Endothelial cell of umbilical vein (primary cell): ENCODE results near the gene PRRX1. TPM values are rescaled to one million over a fixed set of nuclear protein-coding genes. Genes with fewer than 3 reads are reported as not detected.

Experiments used
- BruUV-seq: library from RNA; stranded (reverse); fragments of 400-500 nt; replicated peaks from 2 replicates; lab custom pipeline; 2021; lab: Mats Ljungman, UMichigan
- CTCF ChIA-PET: fragments of 300-600, 350-600 bp; sonication (Branson Sonifier 250); formaldehyde crosslinking; loops from one replicate; lab custom pipeline; 2021; ENCODE audit warnings: antibody characterized with exemption, inconsistent platforms; lab: Charles Lee
- POLR2A ChIA-PET: fragments of 300-600, 350-600 bp; sonication (Branson Sonifier 250); formaldehyde crosslinking; loops from one replicate; lab custom pipeline; 2021; ENCODE audit warnings: antibody characterized with exemption, inconsistent platforms; lab: Charles Lee
- DNase-seq: peaks from one replicate; pipeline ENCODE4 v3.0.0-alpha.2; 2011; ENCODE audit warnings: low read depth, low spot score
- FAIRE-seq: peaks from 2 replicates; lab custom pipeline; 2011; peaks lifted over from hg19 to GRCh38; lab: Jason Lieb, UNC
- H2AFZ ChIP-seq: 2 replicates; pipeline ENCODE4 v1.6.0; 2012; ENCODE audit warnings: low read depth, low read length, control low read depth, inconsistent platforms
- H3K27ac ChIP-seq: 2 replicates; pipeline ENCODE4 v1.5.1; 2011; ENCODE audit warnings: low read depth, mild to moderate bottlenecking, control low read depth, low read length, moderate library complexity; ENCODE audit not compliant: insufficient read depth
- H3K27me3 ChIP-seq, 2 experiments: 2 replicates each; pipeline versions ENCODE4 v1.6.0 to v1.6.1; 2011; ENCODE audit warnings: low read length in 2 of 2, mixed read lengths in 1 of 2; ENCODE audit not compliant: control insufficient read depth in 2 of 2, insufficient read depth in 2 of 2
- H3K36me3 ChIP-seq, 2 experiments: 2 replicates in 1 of 2; 3 replicates in 1 of 2; pipeline ENCODE4 v1.5.1; 2011; ENCODE audit warnings: low read length in 2 of 2, mild to moderate bottlenecking in 1 of 2, moderate library complexity in 1 of 2; ENCODE audit not compliant: control insufficient read depth in 2 of 2, insufficient read depth in 2 of 2; ENCODE audit errors: extremely low read depth in 1 of 2
- H3K4me1 ChIP-seq: 3 replicates; pipeline ENCODE4 v1.5.1; 2011; ENCODE audit warnings: mild to moderate bottlenecking, low read length; ENCODE audit not compliant: control insufficient read depth, insufficient read depth; ENCODE audit errors: extremely low read depth
- H3K4me2 ChIP-seq: 2 replicates; pipeline ENCODE4 v1.6.1; 2011; ENCODE audit warnings: low read length, control low read depth, mixed read lengths; ENCODE audit not compliant: insufficient read depth
- H3K4me3 ChIP-seq, 3 experiments: fragments of 200-600 bp in 1 of 3; sonication (generic), shearing (Covaris generic) in 1 of 3; replicated peaks in 1 of 3; 2 replicates each; pipeline ENCODE4 v1.5.1; 2011 to 2016; ENCODE audit warnings: control low read depth in 3 of 3, low read length in 3 of 3, mild to moderate bottlenecking in 2 of 3, inconsistent platforms in 1 of 3, low read depth in 1 of 3, moderate library complexity in 1 of 3; ENCODE audit not compliant: insufficient read depth in 1 of 3
- H3K79me2 ChIP-seq: 2 replicates; pipeline ENCODE4 v1.6.0; 2012; ENCODE audit warnings: low read length, inconsistent platforms; ENCODE audit not compliant: control insufficient read depth, insufficient read depth
- H3K9ac ChIP-seq: replicated peaks from 2 replicates; pipeline ENCODE3; 2011; ENCODE audit warnings: low read length, control low read depth; ENCODE audit not compliant: insufficient read depth; ENCODE audit errors: extremely low read depth
- H3K9me1 ChIP-seq: replicated peaks from 3 replicates; pipeline ENCODE4 v1.6.0; 2011; ENCODE audit warnings: mild to moderate bottlenecking, low read length; ENCODE audit not compliant: control insufficient read depth, insufficient read depth; ENCODE audit errors: extremely low read depth
- H3K9me3 ChIP-seq: replicated peaks from 2 replicates; pipeline ENCODE4 v1.5.1; 2012; ENCODE audit warnings: low read length, inconsistent platforms; ENCODE audit not compliant: control insufficient read depth, insufficient read depth
- H4K20me1 ChIP-seq: replicated peaks from 2 replicates; pipeline ENCODE3; 2011; ENCODE audit warnings: mild to moderate bottlenecking, low read length; ENCODE audit not compliant: control insufficient read depth, insufficient read depth; ENCODE audit errors: extremely low read depth
- EZH2 ChIP-seq: IDR thresholded peaks from 2 replicates; pipeline ENCODE4 v1.6.1; 2012; ENCODE audit warnings: borderline replicate concordance, low read depth, mild to moderate bottlenecking, moderate library complexity, low read length, inconsistent platforms; ENCODE audit not compliant: severe bottlenecking
- FOS ChIP-seq: IDR thresholded peaks from 2 replicates; pipeline ENCODE4 v1.6.1; 2011; ENCODE audit warnings: mild to moderate bottlenecking, low read length, moderate library complexity, borderline replicate concordance; ENCODE audit not compliant: insufficient read depth
- GATA2 ChIP-seq: IDR thresholded peaks from 2 replicates; pipeline ENCODE4 v1.7.0; 2011; ENCODE audit warnings: low read depth, mild to moderate bottlenecking, moderate library complexity, mixed read lengths, low read length; ENCODE audit not compliant: insufficient read length, insufficient read depth
- JUN ChIP-seq: IDR thresholded peaks from 2 replicates; pipeline ENCODE4 v1.6.1; 2011; ENCODE audit warnings: borderline replicate concordance, low read depth; ENCODE audit not compliant: insufficient read length, insufficient read depth
- MYC ChIP-seq: IDR thresholded peaks from one replicate; pipeline ENCODE4 v1.6.1; 2011; ENCODE audit warnings: mild to moderate bottlenecking, low read depth, low read length
- POLR2A ChIP-seq: IDR thresholded peaks from 2 replicates; pipeline ENCODE4 v1.6.1; 2012; ENCODE audit warnings: low read depth, mild to moderate bottlenecking, control low read depth, low read length
- POLR2AphosphoS5 ChIP-seq: IDR thresholded peaks from 2 replicates; pipeline ENCODE4 v1.6.1; 2012; ENCODE audit warnings: low read depth, mild to moderate bottlenecking, control low read depth, low read length, moderate library complexity; ENCODE audit not compliant: insufficient read depth
- dilution Hi-C: fragments of 300-500 bp; cut with MboI; formaldehyde crosslinking; loops from one replicate; pipeline ENCODE4 v1.15.0; 2019; ENCODE audit warnings: low sequenced_read_pairs; ENCODE audit not compliant: extremely low pct_ligation_motif_present
- intact Hi-C: fragments of 100-400 bp; cut with micrococcal nuclease; formaldehyde crosslinking; loops from one replicate; pipeline ENCODE4 v1.10.0; 2022
- polyA plus RNA-seq, 4 experiments: library from polyadenylated mRNA; depleted of rRNA in 3 of 4; stranded (reverse) in 3 of 4; unstranded in 1 of 4; fragments of >200 nt; gene quantifications; 2 replicates each; pipeline versions ENCODE4 v1.2.1 to v1.2.3, GENCODE V29; 2011 to 2012; ENCODE audit warnings: missing spikeins in 1 of 4
- total RNA-seq: library from RNA; stranded (reverse); gene quantifications from 2 replicates; pipeline ENCODE4 v1.2.3, GENCODE V29; 2021
- TF ChIP-seq, protein P1 (sequence below), 2 donors: IDR thresholded peaks; 1 replicate in 1 of 2; 2 replicates in 1 of 2; pipeline ENCODE4 v1.5.1; 2011; ENCODE audit warnings: low read length in 2 of 2, mild to moderate bottlenecking in 2 of 2, moderate library complexity in 2 of 2, control low read depth in 1 of 2, inconsistent platforms in 1 of 2, low read depth in 1 of 2; ENCODE audit not compliant: insufficient read depth in 1 of 2; ENCODE audit errors: extremely low read depth in 1 of 2
- TF ChIP-seq, protein P2 (sequence below): IDR thresholded peaks from 2 replicates; pipeline ENCODE4 v1.6.1; 2011; ENCODE audit not compliant: insufficient read depth, insufficient read length

The PRRX1 gene
- total and polyA plus RNA-seq, 2 donors (not counting 3 experiments of a cell fraction or from before 2014, with no cell fraction given): 0.03 TPM; not detected in 1

DNA sequence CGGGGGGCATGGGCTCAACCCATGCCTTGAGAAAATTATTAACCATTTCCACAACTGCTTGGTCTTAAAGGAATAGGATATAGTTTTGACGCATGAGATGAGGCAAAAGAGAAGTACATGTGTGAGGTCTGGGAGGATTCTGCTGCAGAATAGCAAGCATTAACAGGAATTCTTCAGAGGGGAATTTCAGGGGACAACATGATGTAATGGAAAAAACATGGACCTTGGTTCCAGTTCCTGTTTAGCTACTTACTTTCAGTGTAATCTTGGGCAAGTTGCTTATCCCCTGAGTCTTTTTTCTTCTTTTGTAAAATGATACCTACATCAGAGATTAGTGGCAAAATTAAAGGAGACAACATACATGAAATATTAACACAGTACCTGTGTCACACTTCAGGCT is 85.6 kb downstream of the PRRX1 start:
- dilution Hi-C loops (no loop called here), intact Hi-C loops (no loop called here)
- Histone ChIP-seq H3K27ac (no peak overlapping the region), H3K4me3 (no peak overlapping the region), H3K4me1 (no peaks in the 10 kb centered on the region), H3K27me3 (no peaks in the 10 kb centered on the region), H3K9ac (no peak overlapping the region), H3K36me3 (no peaks in the 10 kb centered on the region), H3K9me1 (no peaks in the 10 kb centered on the region), H3K9me3 (no peaks in the 10 kb centered on the region), H3K4me2 (no peak overlapping the region), H3K79me2 (no peaks in the 10 kb centered on the region), H2AFZ (no peak overlapping the region), H4K20me1 (no peaks in the 10 kb centered on the region)
- no peak for FAIRE-seq
- BruUV-seq: no TSS peak
- CTCF ChIA-PET: no interaction called here
- POLR2A ChIA-PET: no interaction called here
- DNase-seq: no peak
- TF ChIP-seq FOS (no peak), MYC (no peak), POLR2A (no peak)

DNA sequence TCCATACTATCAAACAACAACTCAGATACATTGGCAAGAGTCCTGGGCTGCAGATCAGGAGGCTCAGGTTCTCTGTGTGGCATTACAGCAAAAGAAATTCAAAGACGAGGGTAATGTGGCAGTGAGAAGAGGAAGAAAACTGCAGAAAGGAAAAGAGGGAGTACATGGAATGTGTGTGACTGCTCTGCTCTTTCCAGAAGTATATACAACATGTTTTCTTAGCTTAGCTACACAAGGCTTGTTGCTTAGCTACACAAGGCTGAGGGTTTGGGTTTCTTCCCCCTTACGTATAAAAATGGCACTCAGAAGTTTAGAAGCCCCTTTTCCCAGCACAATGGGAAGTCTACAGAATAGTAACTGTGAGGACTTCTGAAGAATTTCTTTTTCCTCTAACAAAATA is 86.0 kb downstream of the PRRX1 start:
- Histone ChIP-seq H3K9me1 (no peaks in the 10 kb centered on the region), H3K9ac (no peak overlapping the region), H4K20me1 (no peaks in the 10 kb centered on the region), H3K9me3 (no peaks in the 10 kb centered on the region), H2AFZ (no peak overlapping the region), H3K4me1 (no peaks in the 10 kb centered on the region), H3K4me2 (no peak overlapping the region), H3K4me3 (no peak overlapping the region), H3K36me3 (no peaks in the 10 kb centered on the region), H3K27ac (no peak overlapping the region), H3K79me2 (no peaks in the 10 kb centered on the region), H3K27me3 (no peaks in the 10 kb centered on the region)
- TF ChIP-seq FOS (no peak), POLR2A (no peak), POLR2AphosphoS5 (no peak), GATA2 (no peak), MYC (no peak), EZH2 (no peak), JUN (no peak)
- TF ChIP-seq, protein P1, sequence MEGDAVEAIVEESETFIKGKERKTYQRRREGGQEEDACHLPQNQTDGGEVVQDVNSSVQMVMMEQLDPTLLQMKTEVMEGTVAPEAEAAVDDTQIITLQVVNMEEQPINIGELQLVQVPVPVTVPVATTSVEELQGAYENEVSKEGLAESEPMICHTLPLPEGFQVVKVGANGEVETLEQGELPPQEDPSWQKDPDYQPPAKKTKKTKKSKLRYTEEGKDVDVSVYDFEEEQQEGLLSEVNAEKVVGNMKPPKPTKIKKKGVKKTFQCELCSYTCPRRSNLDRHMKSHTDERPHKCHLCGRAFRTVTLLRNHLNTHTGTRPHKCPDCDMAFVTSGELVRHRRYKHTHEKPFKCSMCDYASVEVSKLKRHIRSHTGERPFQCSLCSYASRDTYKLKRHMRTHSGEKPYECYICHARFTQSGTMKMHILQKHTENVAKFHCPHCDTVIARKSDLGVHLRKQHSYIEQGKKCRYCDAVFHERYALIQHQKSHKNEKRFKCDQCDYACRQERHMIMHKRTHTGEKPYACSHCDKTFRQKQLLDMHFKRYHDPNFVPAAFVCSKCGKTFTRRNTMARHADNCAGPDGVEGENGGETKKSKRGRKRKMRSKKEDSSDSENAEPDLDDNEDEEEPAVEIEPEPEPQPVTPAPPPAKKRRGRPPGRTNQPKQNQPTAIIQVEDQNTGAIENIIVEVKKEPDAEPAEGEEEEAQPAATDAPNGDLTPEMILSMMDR (IDR thresholded peaks at IDR 0.05; ENCODE audit: extremely low read depth in 1 of 2, insufficient read depth in 1 of 2, low read depth in 1 of 2, low read length in 2 of 2): no peak
- TF ChIP-seq, protein P2, sequence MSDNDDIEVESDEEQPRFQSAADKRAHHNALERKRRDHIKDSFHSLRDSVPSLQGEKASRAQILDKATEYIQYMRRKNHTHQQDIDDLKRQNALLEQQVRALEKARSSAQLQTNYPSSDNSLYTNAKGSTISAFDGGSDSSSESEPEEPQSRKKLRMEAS: no peak
- intact Hi-C loops: no loop called here
- ChIA-PET CTCF (no interaction called here), POLR2A (no interaction called here)
- dilution Hi-C loops: no loop called here
- FAIRE-seq (no peak), DNase-seq (no peak)
- no TSS peak for BruUV-seq
